GM18502 (cell line): ENCODE results near the gene STX5.
"Not testable (repeated sequence)": the region's sequence is repeated elsewhere in the genome, so short reads cannot be mapped to it uniquely, and the experiment has no call there.

Experiments used
- ATAC-seq: cut with Tn5 transposase; IDR thresholded peaks from one replicate; pipeline ENCODE4 v1.9.1; 2021; ENCODE audit warnings: mild to moderate bottlenecking; ENCODE audit not compliant: unreplicated experiment, poor library complexity

The STX5 gene

DNA sequence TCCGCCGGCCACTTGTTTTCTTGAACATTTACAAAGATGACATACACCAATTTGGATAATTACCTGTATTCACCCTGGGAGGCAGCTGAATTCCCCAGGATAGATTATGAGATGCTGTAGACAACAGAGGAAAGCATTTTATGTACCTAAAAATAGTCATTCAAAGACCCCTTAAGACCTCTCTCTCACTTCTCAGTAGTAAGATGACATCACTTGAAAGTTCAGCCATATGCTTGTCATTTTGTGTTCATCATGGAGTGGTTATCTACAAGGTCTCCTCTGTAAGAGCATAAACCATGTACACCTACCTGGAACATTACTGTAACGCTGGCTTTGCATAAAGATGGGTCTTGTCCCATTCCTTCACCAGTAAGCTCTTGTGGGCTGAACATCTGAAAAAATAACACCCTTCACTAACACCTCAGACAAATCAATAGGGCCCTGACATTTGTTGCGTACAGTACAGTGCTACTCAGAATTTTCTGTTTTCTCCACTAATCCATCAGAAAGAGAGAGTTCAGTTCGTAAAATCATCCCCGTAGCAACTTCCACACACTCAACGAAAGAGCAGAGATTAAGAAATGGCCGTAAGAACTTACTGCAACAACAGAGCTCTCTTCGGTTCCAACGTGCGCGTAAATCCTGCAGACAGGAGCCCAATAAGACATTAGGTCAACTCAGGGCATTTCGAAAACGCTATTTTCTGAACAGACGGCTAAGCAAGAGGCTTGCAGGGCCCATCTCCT, 23.1 kb upstream of the STX5 start:
- ATAC-seq: no peak

DNA sequence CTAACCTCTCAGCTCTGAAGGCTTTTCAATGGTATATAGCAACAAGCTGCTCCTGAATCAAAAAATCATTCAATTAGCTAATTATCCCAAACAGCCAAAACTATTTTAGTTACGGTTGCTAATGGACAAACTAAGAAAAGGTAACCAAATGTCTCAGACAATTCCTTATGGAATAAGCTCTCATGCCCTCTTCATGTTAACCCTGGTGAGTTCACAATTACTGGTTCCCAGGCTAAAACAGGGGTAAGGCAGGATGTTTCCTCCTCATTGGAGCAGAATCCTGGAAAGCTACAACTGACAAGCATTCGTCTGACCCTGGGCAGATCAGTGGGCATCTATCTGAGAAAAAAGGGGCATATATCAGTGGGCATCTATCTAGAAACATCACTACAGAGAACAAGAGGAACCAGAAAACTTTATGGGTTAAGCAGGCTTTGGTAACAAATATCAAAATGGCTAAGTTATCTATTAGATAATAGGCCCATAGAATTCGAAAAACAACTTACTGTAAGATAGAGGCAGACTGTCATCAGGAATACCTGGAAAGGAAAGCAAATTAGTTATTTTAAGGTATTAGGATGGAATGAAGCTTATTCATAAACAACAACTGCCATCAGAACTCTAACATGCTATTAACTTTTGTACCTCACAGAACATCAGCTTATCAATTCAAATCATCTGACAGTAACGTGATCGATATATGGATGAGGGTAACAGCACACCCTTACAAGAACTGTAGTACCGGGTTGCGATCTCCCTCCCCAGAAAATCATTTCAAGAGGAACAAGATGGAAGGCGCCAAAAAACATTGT, 22.4 kb upstream of the STX5 start:
- ATAC-seq: no peak

DNA sequence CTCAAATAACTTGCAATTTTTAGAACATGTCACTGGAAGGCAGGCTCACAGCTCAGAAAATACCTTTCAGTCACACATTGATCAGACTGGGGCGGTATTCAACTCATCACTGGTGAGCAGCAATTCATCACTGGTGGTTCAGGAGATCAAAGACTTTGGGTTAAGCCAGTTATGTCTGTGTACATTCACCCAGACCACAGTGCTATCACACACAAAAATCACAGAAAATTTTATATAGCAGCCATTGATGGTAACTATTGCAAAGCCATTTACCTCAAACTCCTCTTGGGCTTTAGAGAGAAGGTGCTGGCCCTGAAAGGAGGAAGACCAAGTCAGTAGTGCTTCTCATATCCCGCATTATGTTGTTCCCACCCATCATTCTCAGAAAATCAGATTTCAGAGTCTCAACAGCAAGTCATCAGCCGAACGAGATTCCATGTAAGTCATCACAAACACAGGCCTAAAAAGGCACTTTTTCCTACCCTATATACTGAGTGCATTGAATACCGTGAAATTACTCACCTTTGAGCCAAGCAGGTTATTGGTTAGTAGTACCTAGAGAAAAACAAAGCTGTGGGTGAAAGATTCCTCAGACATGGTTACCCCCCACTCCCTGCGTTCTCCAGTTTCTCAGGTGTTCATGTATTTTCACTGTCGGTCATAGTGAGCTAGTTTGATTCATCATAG, 21.6 kb upstream of the STX5 start:
- ATAC-seq: no peak

DNA sequence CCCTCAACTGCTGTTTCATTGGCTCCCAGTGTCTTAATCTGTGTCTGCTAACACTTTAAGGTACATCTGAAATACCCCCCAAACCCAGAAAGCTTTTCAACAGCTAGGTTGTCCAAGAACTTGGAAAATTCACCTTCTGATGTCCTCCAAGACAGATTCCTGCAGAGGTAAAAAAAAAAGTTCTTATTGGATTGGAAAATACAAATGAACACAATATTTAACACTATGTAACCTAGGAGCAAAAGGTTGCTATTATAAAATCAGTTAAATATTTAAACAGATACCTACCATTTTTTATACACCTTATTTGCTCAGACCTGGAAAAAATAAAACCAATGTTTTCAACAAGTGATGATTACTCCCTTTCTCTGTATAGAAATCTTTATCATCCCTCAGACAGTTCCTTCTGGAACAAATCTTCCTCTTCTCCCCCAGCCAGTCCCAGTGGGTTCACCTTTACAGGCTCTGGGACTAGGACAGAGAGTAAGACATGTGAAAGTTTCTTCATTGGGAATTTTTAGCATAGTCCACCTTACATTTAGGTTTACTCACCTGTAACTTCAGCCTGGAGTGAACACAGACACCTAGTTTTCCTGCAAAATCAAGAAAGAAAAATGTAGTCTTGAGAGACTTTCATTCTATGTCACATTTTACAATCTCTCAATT, 20.8 kb upstream of the STX5 start:
- ATAC-seq: no peak

GRCh38 chr11:62851807-62852522, 20.1 kb upstream of the STX5 start:
- no peak for ATAC-seq

DNA sequence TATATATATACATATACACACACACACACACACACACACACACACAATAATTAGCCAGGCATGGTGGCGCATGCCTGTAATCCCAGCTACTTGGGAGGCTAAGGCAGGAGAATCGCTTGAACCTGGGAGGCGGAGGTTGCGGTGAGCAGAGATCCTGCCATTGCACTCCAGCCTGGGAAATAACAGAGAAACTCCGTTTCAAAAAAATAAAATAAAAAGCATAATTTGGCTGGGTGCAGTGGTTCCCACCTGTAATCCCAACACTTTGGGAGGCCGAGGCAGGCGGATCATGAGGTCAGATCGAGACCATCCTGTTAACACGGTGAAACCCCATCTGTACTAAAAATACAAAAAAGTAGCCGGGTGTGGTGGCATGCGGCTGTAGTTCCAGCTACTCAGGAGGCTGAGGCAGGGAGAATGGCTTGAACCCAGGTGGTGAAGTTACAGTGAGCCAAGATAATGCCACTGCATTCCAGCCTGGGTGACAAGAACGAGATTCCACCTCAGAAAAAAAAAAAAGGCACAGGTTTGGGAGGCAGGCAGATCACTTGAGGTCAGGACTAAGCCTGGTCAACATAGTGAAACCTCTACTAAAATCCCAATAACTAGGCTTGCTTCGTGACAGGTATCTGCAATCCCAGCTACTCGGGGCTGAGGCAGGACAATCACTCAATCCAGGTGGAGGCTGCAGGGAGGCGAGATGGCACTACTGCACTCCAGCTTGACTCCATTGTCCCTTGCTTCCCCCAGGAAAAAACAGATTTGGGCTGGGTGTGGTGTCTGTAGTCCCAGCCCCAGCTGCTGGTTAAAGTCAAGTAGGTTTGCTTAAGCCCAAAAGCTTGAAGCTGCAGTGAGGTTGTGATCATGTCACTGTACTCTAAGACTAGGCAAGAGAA, 19.3 kb upstream of the STX5 start:
- no peak for ATAC-seq

- ATAC-seq: no peak
Observed at GRCh38 chr11:62847767-62848314, 16.0 kb upstream of the STX5 start.

DNA sequence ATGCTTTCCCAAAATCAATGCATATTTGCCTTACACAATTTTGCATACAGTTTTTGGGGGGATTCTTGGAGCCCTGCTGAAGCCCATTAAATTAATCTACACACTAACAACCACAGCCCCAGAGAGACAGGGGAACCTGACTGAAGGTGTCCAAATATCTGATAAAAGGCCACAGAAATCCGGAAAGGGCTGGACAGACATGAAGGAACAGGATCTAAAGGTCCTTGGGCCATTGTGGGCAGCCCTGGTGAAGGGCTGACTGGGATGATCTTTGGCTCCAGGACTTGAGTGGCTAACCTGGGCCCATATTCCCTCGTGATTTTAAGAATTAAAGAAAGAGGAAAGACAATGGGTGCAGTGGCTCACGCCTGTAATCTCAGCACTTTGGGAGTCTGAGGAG, 14.3 kb upstream of the STX5 start:
- ATAC-seq: no peak

DNA sequence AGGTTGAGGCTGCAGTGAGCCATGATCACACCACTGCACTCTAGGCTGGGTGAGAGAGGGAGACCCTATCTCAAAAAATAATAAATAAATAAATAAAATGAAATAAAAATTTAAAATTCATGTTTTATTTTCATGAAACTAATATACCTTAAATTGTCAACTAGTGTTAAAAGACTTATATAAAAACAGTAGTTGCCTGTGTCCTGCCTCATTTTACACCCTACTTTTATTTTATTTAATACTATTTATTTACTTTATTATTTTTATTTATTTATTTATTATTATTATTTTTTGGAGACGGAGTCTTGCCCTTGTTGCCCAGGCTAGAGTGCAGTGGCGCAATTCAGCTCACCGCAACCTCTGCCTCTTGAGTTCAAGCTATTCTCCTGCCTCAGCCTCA, 12.3 kb upstream of the STX5 start:
- ATAC-seq: no peak

DNA sequence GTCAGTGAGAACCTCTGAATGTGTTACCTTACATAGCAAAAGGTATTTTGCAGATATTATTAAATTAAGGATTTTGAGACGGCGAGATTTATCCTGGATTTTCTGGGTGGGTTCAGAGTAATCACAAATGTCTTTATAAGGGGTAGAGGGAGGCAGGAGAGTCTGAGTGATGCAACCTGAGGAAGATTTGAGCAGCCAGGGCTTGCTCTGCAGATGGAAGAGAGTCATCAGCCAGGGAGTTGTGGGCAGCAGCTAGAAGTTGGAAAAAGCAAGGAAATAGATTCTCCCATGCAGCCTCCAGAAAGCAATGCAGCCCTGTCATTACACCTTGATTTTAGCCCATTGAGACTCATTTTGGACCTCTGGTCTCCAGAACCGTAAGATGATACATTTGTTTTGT, 11.6 kb upstream of the STX5 start:
- no peak for ATAC-seq

GRCh38 chr11:62842891-62843290, 11.0 kb upstream of the STX5 start:
- ATAC-seq: not testable (repeated sequence)

DNA sequence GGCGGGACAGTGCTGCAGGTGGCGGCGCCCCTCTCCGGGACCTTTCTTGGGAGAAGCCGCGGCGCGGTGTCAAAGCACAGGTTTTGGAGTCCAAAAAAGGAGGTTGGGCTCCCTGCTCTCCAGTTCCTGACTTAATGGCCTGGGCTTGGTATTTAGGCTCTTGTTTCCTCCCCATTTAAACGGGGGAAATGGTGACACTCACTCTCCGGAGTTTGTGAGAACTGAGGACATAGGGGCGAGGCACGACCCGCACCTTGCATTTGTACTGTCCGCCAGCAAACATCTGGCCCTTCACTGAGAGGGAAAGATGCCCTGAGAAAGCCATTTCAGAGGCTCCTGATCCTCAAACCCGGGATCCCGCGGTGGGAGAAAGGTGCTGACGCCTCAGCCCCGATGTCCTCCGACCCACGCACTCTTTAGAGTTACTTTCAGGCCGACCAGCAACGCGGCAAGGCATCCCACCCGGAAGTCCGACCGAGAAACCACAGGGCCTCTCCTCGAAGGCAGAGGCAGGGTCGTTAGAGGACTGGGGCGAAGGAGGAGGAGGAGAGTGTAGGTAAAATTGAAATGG, 10.4 kb upstream of the STX5 start:
- no peak for ATAC-seq

DNA sequence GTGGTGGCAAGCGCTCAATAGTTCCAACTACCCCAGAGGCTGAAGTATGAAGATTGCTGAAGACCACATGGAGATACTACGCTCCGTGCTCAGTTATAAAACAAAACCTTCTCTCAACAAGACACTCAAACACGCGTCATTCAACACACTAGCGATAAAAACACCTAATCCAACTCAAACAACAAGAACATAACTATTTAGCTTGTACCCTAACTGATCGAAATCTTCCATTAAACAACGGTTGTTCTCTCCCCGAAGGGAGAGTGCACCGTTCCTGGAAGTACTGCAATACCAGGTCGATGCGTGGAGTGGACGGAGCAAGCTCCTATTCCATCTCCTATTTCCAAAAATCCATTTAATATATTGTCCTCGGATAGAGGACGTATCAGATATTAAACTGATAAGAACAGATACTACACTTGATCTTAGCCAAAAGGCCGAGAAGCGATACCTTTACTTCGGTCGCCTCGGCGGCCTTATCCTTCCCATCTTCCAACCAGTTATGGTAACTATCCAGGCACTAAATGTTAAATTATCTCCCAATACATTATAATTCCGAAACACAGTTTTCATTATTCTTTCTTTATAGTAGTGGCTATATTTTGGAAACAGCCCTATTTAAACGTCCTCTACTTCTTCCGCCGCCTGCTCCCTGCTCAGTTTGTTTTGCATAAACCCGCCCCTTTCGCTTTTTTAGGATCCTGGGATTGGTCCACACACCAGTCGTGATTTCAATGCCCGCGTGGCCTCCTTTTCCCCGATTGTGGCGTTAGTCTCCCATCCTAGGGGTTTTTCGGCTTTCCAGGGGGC, 9.7 kb upstream of the STX5 start:
- ATAC-seq: peak; percentile 51

DNA sequence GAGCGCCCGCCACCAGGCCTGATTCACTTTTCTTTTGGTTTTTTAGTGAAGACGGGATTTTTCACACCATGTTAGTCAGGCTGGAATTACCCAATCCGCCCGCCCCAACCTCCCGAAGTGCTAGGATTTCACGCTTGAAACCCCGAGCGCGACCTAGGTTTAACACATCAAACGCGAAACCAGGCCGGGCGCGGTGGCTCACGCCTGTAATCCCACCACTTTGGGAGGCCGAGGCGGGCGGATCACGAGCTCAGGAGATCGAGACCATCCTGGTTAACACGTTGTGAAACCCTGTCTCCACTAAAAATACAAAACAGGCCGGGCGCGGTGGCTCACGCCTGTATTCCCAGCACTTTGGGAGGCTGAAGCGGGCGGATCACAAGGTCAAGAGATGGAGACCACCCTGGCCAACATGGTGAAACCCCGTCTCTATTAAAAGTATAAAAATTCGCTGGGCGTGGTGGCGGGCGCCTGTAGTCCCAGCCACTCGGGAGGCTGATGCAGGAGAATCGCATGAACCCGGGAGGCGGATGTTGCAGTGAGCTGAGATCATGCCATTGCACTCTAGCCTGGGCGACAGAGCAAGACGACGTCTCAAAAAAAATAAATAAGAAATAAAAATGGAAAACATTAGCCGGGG, 9.0 kb upstream of the STX5 start:
- not testable (repeated sequence) for ATAC-seq

- ATAC-seq: peak; percentile 57
Observed at GRCh38 chr11:62839050-62839945, 7.4 kb upstream of the STX5 start, which contains the start of gene WDR74. WDR74 (minus strand) TSS chr11:62839590; CDS start chr11:62839570, 20 bp downstream.

DNA sequence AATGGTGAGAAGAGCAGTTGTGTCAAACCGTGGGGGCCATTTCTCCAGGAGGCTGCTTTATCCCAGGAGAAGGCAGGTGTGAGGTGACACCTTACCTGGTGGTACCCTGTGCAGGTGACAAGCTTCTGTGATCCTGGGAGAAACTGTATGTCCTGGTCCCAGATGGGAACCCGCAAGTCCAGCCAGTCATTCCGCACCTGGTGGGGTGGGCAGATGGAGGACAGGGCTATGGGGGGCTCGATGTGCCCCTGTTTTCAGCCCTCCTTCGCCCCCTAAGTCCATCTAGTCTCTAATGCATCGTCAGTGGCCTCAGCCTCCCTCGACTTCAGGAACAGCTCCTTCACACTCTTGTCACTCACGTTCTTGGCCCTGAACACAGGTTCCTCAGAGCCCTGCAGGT, 3.5 kb upstream of the STX5 start:
- no peak for ATAC-seq
